GM03348 (cell line): Measurements from ENCODE around the gene NIN.

Source experiments
- DNase-seq: peaks from one replicate; pipeline ENCODE4 v3.0.0; 2012; ENCODE audit warnings: low spot score

The NIN gene

GRCh38 chr14:50830932-50831725 lies at the start of gene NIN:
Gene NIN (minus strand): TSS chr14:50831162. CDS start chr14:50822056, 9,106 bp downstream.
- peak; percentile 96 for DNase-seq

GRCh38 chr14:50875359-50876070 lies 44.6 kb upstream of the NIN start:
- DNase-seq: peak; percentile 30

GRCh38 chr14:50874757-50875156 lies 43.8 kb upstream of the NIN start:
- DNase-seq: no peak

- DNase-seq: peak; percentile 25
These were observed 41.2 kb upstream of the NIN start, which contains the start of gene ABHD12B for GRCh38 chr14:50871914-50872732. Gene ABHD12B (plus strand): TSS chr14:50872053. CDS start chr14:50872175, 122 bp downstream.

- no peak for DNase-seq
These were observed 40.3 kb upstream of the NIN start for GRCh38 chr14:50871228-50871627.

- no peak for DNase-seq
These were observed 34.6 kb upstream of the NIN start for GRCh38 chr14:50865391-50866076.

- no peak for DNase-seq
These were observed 34.0 kb upstream of the NIN start for GRCh38 chr14:50864946-50865345.

- DNase-seq: no peak
These were observed 33.3 kb upstream of the NIN start for GRCh38 chr14:50864237-50864636.

GRCh38 chr14:50862036-50862570 lies 31.1 kb upstream of the NIN start:
- no peak for DNase-seq

- peak; percentile 85 for DNase-seq
These were observed 29.6 kb upstream of the NIN start for GRCh38 chr14:50860478-50861086.

- no peak for DNase-seq
These were observed 28.3 kb upstream of the NIN start for GRCh38 chr14:50859296-50859624.

GRCh38 chr14:50856660-50857059 lies 25.7 kb upstream of the NIN start:
- no peak for DNase-seq

- no peak for DNase-seq
These were observed 24.6 kb upstream of the NIN start for GRCh38 chr14:50855558-50855957.

GRCh38 chr14:50854521-50854920 lies 23.6 kb upstream of the NIN start:
- DNase-seq: no peak

- DNase-seq: no peak
These were observed 22.9 kb upstream of the NIN start for GRCh38 chr14:50853891-50854290.

GRCh38 chr14:50846226-50846880 lies 15.4 kb upstream of the NIN start:
- peak; percentile 82 for DNase-seq

- no peak for DNase-seq
These were observed 14.2 kb upstream of the NIN start for GRCh38 chr14:50845166-50845565.

GRCh38 chr14:50844391-50844790 lies 13.4 kb upstream of the NIN start:
- no peak for DNase-seq

GRCh38 chr14:50839691-50840090 lies 8.7 kb upstream of the NIN start:
- no peak for DNase-seq

- DNase-seq: no peak
These were observed 8.1 kb upstream of the NIN start for GRCh38 chr14:50839048-50839447.
